Measurements from ENCODE around the gene MAG. TPM values are rescaled to one million over a fixed set of nuclear protein-coding genes. Genes with fewer than 3 reads are reported as not detected.

MAG gene
- total and polyA plus RNA-seq, 5 experiments from 2014 or later, result 0.08 TPM; not detected in 4

DNA sequence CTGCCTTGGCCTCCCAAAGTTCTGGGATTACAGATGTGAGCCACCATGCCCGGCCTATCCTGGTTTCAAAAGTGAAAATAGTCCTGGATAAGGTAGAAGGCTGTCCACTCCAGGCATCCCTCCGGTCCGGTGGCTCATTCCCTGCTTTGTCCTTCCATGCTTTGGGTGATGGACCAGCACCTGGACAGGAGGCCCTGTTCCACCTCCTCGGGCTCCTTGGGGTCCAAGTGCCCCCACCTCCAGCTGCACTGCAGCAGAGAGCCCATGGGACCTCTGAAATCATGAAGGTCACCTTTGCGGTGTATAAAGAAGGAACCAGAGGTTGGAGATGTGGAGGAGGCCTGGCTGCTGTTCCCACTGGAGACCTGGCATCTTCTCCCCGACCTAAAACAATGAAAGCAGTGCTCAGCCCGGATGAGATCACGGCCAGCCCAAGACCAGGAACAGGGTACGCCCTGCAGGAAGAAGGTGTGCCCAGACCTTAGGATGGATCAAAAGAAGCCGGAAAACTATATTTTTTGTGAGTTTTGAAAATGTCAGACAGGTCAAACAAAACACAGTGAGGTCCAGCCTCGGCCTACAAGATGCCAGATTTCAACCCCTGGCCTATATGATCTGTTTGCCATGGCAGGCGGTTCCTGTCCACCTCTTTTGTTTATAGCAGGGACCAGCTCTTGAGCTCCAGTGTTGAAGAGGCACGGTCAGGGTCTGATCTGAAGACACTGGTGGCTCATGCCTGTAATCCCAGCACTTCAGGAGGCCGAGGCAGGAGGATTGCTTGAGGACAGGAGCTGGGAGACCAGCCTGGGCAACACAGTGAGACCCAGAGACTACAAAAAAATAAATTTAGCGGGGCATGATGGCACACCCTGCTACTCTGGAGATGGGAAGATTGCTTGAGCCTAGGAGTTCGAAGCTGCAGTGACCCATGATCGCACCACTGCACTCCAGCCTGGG lies 37.3 kb upstream of the MAG start:
- Mint-ChIP-seq H3K4me1 (peaks cover 35 to 66% (median 54%) of the 10 kb centered on the region in 4 donors), H3K9me3 (no peaks in the 10 kb centered on the region), H3K36me3 (peaks cover 0 to 58% (median 3%) of the 10 kb centered on the region in 3 donors), H3K27ac (peak overlapping the region in 9 of 10 donors; percentile 4 to 66 (median 34)), H3K27me3 (peaks cover 0 to under 1% (median 0%) of the 10 kb centered on the region in 5 donors), H3K4me3 (no peak overlapping the region)
- POLR2A ChIA-PET, result interaction anchor here (9.5 kb wide), 1 partner anchor 12 kb away, joined by 91 read pairs; the partner anchor contains the start of gene USF2
- DNase-seq (peak in 1 of 10 donors; percentile 0), ATAC-seq (no peak)

DNA sequence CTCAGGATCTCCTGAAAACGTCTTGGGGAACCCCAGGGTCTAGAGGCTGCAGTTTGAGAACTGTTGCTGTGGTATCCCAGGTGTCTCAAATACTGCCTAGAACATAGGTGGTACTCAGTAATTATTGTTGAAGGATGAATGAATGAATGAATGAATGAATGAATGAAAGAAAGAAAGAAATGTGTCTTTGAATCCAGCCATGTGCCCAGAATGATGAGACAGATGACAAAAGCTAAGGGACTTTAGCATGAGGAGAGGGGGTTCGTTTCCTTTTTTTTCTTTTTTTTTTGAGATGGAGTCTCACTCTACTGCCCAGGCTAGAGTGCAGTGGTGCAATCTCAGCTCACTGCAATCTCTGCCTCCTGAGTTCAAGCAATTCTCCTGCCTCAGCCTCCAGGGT lies 35.4 kb upstream of the MAG start:
- Mint-ChIP-seq H3K27me3 (no peaks in the 10 kb centered on the region), H3K9me3 (no peaks in the 10 kb centered on the region), H3K27ac (peak overlapping the region in 6 of 10 donors; percentile 26 to 75 (median 42)), H3K4me1 (peaks cover 26 to 54% (median 42%) of the 10 kb centered on the region in 4 donors), H3K4me3 (peak overlapping the region in 1 of 10 donors; percentile 42), H3K36me3 (peaks cover 0 to 49% (median 3%) of the 10 kb centered on the region in 3 donors)
- ATAC-seq (no peak), DNase-seq (no peak)
- POLR2A ChIA-PET, result interaction anchor here (1.1 to 9.5 kb wide), 4 partner anchors 10 to 115 kb away, joined by 3 to 91 read pairs (median 4); partner anchors contain the start of gene USF2

GRCh38 chr19:35257113-35257461 lies 34.9 kb upstream of the MAG start:
- Mint-ChIP-seq H3K27ac (peak overlapping the region in 9 of 10 donors; percentile 31 to 88 (median 84)), H3K36me3 (peaks cover 0 to 47% (median 2%) of the 10 kb centered on the region in 3 donors), H3K9me3 (no peaks in the 10 kb centered on the region), H3K27me3 (no peaks in the 10 kb centered on the region), H3K4me1 (peaks cover 25 to 52% (median 39%) of the 10 kb centered on the region in 4 donors), H3K4me3 (peak overlapping the region in 3 of 10 donors; percentile 18 to 42 (median 23))
- ATAC-seq (no peak), DNase-seq (peak in 1 of 10 donors; percentile 16)
- POLR2A ChIA-PET, result interaction anchor here (0.6 to 9.5 kb wide), 6 partner anchors 9 to 116 kb away, joined by 3 to 91 read pairs (median 3); partner anchors contain the start of gene USF2

GRCh38 chr19:35260694-35261304 lies 31.2 kb upstream of the MAG start:
- POLR2A ChIA-PET, result interaction anchor here (0.6 to 2.1 kb wide), 5 partner anchors 10 to 119 kb away, joined by 3 to 9 read pairs (median 6); no protein-coding TSS in a partner anchor
- ATAC-seq, result no peak
- peak in 1 of 10 donors; percentile 12 for DNase-seq
- Mint-ChIP-seq H3K4me3 (no peak overlapping the region), H3K27ac (peak overlapping the region in 8 of 10 donors; percentile 39 to 74 (median 54)), H3K27me3 (no peaks in the 10 kb centered on the region), H3K9me3 (no peaks in the 10 kb centered on the region), H3K36me3 (peaks cover 0 to 32% (median 0%) of the 10 kb centered on the region in 3 donors), H3K4me1 (peaks cover 26 to 52% (median 43%) of the 10 kb centered on the region in 4 donors)

GRCh38 chr19:35261356-35262100 lies 30.4 kb upstream of the MAG start:
- no peak overlapping the region for H3K4me3 Mint-ChIP-seq
- ATAC-seq (no peak), DNase-seq (peak in 2 of 10 donors; percentile 12 to 35)
- H3K36me3 Mint-ChIP-seq, result peaks cover 0 to 35% (median 0%) of the 10 kb centered on the region in 3 donors
- no peaks in the 10 kb centered on the region for H3K9me3 Mint-ChIP-seq
- peak overlapping the region in 6 of 10 donors; percentile 29 to 68 (median 59) for H3K27ac Mint-ChIP-seq
- POLR2A ChIA-PET, result interaction anchor here (0.6 to 2.1 kb wide), 6 partner anchors 11 to 220 kb away, joined by 3 to 9 read pairs (median 4); no protein-coding TSS in a partner anchor
- no peaks in the 10 kb centered on the region for H3K27me3 Mint-ChIP-seq
- peaks cover 28 to 56% (median 47%) of the 10 kb centered on the region in 4 donors for H3K4me1 Mint-ChIP-seq

DNA sequence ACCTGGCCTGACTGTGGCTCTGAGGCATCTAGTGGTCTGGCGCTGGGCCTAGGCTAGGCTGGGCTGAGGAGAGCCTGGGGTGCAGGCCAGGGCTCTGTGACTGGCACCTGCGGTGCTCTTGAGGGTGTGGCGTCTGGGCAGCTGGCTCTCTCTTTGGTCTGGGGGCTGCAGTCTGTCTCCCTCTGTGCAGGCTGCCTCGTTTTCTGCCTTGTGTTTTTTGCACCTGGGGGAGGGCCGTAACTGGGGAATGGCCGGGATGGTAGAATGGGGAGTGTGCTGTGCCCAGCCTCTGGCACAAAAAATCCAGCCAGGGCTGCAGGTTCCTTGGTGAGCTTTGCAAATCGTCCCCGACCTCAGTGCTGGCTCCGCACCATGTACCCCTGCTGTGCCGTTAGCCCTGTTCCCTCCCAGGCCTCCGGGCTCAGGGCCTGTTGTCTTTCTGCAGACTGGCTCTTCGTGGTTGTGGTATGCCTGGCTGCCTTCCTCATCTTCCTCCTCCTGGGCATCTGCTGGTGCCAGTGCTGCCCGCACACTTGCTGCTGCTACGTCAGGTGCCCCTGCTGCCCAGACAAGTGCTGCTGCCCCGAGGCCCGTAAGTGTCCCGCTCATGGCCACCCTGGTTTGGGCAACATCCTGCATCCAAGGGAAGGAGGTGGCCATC lies 29.7 kb upstream of the MAG start:
- H3K27me3 Mint-ChIP-seq, result no peaks in the 10 kb centered on the region
- no peak overlapping the region for H3K4me3 Mint-ChIP-seq
- DNase-seq, result peak in 2 of 10 donors; percentile 4 to 54
- H3K36me3 Mint-ChIP-seq, result peaks cover 0 to 35% (median 0%) of the 10 kb centered on the region in 3 donors
- H3K9me3 Mint-ChIP-seq, result no peaks in the 10 kb centered on the region
- peak overlapping the region in 8 of 10 donors; percentile 55 to 72 (median 61) for H3K27ac Mint-ChIP-seq
- no peak for ATAC-seq
- H3K4me1 Mint-ChIP-seq, result peaks cover 23 to 52% (median 42%) of the 10 kb centered on the region in 4 donors
- POLR2A ChIA-PET, result interaction anchor here (0.6 to 7.7 kb wide), 6 partner anchors 8 to 220 kb away, joined by 3 to 91 read pairs (median 3); no protein-coding TSS in a partner anchor

DNA sequence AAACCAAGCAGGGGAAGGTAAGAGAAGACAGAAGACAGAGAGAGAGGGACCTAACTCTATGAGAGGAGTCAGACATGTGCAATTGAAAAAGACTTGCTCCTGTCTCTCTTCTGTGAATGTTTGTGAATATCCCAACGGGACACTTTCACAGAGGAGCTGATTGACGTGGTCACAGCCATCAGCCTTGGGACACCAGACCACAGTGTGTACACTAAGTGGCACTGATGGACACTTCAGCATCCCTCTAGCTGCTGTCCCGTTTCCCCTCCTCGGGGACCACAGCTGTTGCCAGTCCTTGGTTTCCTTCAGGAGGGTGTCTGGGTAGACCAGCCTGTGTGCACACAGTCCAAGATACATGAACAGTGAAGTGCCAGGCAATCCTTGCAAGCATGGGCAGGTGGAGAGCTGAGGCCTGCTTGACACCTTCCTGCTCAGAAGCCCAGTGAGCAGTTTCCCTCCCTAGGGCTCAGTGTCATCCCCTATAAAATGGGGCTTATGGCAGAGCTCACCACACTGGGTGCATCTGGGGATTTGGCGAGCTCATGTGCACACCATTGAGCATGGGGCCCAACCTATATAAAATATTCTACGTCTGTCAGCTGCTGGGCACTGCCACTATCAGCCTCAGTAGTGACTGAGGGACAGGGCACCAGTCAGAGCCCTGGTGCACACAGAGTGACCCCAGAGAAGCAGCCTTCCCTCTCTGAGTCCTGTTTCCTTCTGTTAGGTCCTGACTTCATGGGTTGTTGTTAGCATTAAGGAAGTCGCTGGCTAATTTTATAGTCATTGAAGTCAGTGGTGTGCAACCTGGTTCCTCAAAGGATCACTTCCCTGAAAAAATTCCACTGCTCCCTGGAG lies 27.5 kb upstream of the MAG start:
- DNase-seq, result peak in 1 of 10 donors; percentile 54
- H3K4me1 Mint-ChIP-seq, result peaks cover 14 to 42% (median 37%) of the 10 kb centered on the region in 4 donors
- POLR2A ChIA-PET, result interaction anchor here (0.6 to 7.7 kb wide), 9 partner anchors 10 to 123 kb away, joined by 3 to 91 read pairs (median 5); partner anchors contain the start of gene FXYD5
- peak overlapping the region; percentile 74 to 93 (median 86) for H3K27ac Mint-ChIP-seq
- H3K27me3 Mint-ChIP-seq, result no peaks in the 10 kb centered on the region
- no peaks in the 10 kb centered on the region for H3K9me3 Mint-ChIP-seq
- peaks cover 0 to 33% (median 0%) of the 10 kb centered on the region in 3 donors for H3K36me3 Mint-ChIP-seq
- no peak for ATAC-seq
- H3K4me3 Mint-ChIP-seq, result peak overlapping the region in 2 of 10 donors; percentile 14 to 41

DNA sequence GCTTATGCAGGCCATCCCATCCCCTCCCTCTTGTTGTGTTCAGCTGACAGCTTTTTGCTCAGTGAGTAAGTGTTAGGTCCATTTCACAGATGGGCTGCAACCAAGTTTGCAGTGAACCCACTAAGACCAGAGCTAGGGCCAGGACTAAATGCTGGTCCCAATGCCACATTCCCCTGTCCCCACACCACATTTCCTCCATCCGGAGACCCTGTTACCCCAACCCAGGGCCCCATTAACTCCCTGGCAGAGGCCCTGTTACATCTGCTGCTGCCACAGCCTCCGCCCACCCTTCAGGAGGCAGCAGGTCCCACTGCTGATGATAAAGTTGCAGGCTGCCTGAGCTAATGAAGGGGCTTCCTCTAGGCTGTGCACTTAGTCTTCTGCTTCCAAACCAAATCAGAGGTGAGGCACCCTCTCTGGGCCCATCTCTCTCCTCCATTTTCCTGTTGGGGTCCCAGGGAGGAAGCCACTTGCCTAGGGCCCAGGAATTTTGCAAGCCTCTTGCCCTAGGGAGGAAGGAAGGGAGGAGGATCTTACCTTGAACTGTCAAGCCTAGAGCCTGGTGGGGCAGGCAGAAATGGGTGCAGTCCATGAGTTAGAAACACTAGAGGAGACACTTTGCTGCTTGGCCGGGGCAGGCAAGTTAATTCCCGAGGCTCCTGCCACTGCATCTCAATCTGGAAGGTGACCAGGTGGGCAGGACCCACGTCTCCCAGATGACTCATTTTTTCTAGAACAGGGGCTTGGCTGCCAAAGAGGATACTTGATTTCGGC lies 26.6 kb upstream of the MAG start:
- DNase-seq (peak in 1 of 10 donors; percentile 57), ATAC-seq (no peak)
- Mint-ChIP-seq H3K9me3 (no peaks in the 10 kb centered on the region), H3K36me3 (peaks cover 0 to 29% (median 0%) of the 10 kb centered on the region in 3 donors), H3K4me1 (peaks cover 14 to 42% (median 37%) of the 10 kb centered on the region in 4 donors), H3K27ac (peak overlapping the region; percentile 74 to 93 (median 90)), H3K27me3 (no peaks in the 10 kb centered on the region), H3K4me3 (peak overlapping the region; percentile 66 to 90 (median 79))
- POLR2A ChIA-PET, result interaction anchor here (0.8 to 7.7 kb wide), 8 partner anchors 11 to 124 kb away, joined by 3 to 91 read pairs (median 6); partner anchors contain the start of gene FXYD5

DNA sequence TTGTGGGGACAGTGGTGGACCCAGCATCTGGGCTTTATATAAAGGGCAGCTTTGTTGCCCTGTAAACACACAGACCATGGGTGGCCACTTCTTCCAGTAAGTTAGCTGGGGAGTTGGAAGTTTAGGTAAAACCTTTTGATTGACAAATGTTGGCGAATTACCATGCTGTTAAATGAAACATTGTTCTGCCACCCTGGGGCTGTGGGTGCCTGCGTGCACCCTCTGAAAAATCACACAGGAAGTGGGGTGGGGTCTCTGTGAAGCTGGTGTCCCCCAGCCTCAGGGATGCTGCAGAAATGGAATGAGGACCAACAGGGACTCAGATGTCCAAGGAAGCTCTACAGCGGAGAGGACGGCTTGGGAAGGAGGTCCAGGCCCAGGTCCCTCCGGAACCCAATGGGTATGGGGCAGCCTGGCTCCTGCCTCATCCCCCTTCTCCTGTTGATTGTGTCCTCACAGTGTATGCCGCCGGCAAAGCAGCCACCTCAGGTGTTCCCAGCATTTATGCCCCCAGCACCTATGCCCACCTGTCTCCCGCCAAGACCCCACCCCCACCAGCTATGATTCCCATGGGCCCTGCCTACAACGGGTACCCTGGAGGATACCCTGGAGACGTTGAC lies 26.0 kb upstream of the MAG start:
- Mint-ChIP-seq H3K36me3 (peaks cover 0 to 35% (median 2%) of the 10 kb centered on the region in 3 donors), H3K4me1 (peaks cover 17 to 47% (median 41%) of the 10 kb centered on the region in 4 donors), H3K27ac (peak overlapping the region; percentile 74 to 95 (median 90)), H3K27me3 (no peaks in the 10 kb centered on the region), H3K9me3 (no peaks in the 10 kb centered on the region), H3K4me3 (peak overlapping the region; percentile 66 to 90 (median 79))
- POLR2A ChIA-PET, result interaction anchor here (0.5 to 7.7 kb wide), 7 partner anchors 12 to 125 kb away, joined by 3 to 91 read pairs (median 4); partner anchors contain the start of gene FXYD5
- DNase-seq (peak in 1 of 10 donors; percentile 62), ATAC-seq (no peak)

Data from naive thymus-derived CD8-positive, alpha-beta T cell (primary cell).